DLD1 (cell line): ENCODE data around the gene SPEN.
"Not testable (repeated sequence)": the region's sequence is repeated elsewhere in the genome, so short reads cannot be mapped to it uniquely, and the experiment has no call there.

Experiments
- in situ Hi-C: cut with HindIII; loops from 2 replicates; pipeline ENCODE4 v1.10.0; 2017; ENCODE audit warnings: low sequenced_read_pairs

The SPEN gene

DNA sequence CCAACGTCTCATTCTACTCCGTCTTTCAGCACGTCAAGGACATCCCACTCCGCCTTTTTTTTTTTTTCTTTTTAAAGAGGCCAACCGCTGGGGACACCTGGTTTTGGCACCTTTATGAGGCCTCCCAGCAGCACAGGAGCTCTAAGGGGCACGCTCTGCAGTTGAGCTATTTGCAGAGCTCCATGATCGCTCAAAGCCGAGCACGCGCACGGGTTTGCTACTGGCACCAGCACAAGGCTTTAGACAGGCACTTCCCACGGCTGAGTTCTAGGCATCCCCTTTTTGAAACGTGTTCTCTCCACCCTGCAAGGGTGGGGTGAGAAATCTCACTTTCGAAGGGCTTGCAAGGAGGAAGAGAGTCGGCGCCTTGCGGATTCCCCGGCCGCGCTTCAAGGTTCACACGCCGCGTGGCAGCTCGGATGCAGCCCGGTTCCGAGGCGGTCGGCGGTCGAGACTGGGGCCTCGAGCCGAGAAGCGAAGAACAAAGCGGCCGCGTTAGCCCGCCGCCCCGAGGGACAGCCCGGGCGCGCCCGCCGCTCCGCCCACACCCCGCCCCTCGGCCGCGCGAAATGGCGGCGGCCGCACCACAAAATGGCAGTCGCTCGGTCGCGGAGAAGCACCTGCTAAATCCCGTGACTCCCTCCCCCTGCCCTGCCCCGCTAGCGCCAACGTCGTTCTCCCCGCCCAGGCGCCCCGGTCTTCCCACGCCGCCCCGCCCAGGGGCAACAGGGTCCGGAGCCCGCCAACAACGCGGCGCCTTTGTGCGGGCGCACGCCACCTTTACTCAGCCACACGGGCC is 12.9 kb upstream of the SPEN start:
- in situ Hi-C loops = no loop called here

DNA sequence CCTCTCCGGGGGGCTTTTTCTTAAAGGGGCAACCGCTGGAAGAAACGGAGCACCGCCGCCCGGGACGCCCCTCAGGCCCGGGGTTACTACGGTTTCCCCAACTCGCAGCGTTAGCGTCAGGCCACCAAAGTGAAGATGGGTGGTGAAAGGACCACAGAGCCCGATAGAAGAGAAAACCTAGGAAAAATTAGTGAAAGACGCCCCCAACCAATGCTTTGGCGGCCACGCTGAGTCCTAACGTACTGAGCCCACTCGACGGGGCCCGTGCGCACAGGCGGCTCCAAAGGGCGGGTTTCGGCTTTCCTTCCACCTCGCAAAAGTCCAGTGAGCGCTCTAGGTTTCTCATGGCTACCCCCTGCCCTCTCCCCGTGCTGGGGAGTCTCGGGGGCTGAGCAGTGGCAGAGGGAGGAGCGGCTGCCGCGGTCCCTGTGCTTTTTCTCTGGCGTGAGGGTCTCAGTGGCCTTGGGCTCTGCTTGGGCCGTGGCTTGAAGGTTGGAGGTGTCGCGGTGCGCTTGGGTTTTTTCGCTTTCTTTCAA is 12.2 kb upstream of the SPEN start:
- in situ Hi-C loops = no loop called here

DNA sequence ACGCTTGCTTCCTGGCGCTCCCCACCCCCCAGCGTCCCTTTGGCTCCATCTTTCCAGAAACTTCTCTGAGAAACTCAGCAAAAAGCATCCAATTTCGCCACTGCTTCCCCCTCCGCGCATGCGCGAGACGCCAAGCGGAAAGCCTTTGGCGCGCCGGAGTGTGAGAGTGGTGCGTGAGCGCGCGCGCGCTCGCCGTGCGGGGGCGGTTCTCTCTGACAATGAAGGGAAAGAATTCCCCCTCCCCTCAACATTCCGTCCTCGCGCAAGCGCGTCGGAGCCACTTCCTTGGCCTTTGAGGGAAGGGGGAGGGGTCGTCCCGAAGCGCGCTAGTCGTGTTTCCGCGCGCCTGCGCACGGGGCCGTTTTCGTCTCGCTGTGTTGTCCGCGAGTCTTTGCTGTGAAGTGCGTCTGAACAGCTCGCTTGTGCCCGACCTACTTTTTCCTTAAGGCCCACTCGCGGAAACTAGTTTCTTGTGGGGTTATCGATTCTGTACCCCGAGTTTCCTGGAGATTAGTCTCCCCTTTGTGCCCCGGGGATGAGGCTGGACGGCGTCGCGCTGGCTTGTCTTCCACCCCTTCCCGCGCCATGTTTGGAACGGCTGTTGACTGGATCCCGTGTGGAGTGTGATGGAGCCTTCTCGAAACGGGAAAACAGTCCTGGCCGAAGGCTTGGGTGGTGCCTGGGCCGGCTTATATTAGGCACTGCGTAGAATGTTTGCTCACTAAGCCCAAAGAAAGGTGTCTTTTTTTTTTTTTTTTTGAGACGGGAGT is 11.6 kb upstream of the SPEN start:
- in situ Hi-C loops = no loop called here

DNA sequence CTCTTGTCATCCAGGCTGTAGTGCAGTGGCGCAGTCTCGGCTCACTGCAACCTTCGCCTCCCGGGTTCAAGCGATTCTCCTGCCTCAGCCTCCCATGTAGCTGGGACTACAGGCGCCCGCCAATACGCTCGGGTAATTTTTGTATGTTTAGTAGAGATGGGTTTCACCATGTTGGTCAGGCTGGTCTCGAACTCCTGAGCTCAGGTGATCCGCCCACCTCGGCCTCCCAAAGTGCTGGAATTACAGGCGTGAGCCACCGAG is 11.1 kb upstream of the SPEN start:
- in situ Hi-C loops = not testable (repeated sequence)

DNA sequence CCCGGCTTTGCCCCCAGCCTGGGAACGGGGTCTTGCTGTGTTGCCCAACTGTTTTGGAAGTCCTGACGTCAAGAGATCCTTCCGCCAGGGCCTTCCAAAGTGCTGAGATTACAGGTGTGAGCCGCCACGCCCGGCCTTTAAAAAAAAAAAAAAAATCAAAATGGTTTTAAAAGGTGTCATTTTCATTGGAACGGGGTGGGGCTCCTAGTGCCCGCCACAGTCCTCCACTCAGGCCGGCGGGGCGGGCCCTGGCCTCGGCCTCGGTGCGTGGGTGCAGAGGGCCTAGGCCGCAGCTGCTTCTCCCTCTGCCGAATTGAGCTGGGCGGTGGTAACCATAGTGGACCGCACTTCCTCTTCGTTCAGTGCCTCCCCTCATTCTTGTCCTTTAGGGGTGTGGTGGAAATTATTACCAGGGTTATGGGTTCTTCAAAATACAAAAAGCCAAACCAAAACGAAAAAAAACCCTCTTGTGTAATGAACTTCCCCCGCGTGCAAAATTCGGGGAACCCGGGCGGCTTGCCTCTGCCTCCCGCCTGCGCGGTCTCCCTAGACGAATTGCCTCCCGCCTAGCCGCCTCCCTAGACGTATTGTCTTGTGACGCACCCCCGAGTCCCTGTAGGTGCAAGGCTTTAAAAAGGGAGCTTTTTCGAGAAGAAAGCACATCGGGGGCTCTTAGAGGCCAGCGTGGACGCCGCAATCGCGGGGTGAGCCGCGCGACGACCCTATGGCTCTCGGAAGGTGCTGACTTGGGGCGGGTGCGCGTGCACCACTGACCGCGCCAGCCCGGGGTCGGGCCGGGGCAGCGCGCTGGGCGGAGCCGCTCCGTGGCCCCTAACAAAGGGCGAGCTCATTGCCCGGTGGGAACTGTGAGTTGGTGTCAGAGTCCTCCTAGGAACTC is 10.5 kb upstream of the SPEN start:
- in situ Hi-C loops = no loop called here

DNA sequence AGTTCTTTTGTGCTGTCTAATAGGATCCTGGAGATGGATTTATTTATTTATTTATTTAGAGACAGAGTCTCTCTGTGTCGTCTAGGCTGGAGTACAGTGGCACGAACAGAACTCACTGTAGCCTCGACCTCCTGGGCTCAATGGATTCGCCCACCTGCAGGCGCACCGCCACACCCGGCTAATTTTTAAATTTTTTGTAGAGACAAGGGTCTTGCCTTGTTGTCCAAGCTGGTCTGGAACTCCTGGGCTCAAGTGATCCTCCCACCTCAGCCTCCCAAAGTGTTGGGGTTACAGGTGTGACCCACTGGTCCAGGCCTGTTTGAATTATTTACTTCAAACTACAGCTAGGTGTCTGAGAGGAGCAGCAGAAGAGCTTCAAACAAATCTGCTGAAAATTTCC is 9.6 kb upstream of the SPEN start:
- in situ Hi-C loops = no loop called here

DNA sequence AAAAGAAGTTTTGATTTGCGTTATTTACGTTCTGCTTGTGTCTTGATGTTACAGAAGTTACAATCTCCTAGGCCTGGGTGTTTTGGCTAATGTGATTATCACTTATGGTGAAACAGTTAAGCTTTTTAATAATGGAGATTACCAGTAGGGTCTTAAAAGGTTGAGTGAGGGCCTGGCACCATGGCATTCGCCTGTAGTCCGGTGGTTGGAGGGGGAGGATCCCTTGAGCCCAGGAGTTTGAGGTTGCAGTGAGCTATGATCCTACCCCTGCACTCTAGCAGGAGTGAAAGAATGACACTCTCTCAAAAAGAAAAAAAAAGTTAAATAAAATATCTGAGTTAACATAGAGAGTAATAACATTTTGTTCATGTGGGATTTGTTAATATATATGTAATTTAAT is 8.8 kb upstream of the SPEN start:
- in situ Hi-C loops = no loop called here

DNA sequence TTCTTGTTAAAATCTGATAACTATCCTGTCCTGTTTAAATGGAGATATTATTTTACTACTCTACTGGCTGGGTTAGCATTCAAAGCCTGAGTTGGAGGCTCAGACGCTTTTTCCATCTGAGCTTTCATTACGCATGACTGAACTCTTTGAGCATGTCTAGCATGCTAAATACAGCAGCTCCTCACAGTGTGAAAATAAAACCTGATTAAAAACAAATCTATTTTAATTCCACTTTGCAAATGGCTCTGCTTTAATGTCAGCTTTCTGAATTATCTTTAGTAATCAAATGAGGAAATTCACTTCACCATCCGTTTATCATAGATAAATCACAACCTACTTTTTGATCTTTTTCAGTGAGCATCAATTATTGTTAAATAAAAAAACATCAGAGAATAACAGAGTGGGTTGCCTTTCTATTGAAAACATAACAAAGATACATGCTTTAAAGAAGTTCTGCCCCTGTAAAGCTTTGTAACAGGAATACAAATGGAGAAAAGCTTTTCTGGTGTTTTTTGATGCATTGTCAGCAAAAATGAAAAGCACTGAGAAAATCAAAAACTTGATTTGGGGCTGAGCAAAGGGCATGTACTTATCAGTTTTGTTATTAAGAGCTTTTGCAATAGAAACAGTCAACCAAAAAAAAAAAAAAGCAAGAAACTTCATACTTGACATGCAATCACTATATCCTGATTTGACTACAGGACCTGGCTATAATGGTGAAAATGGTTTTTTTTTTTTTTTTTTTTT is 3.5 kb upstream of the SPEN start:
- in situ Hi-C loops = no loop called here

DNA sequence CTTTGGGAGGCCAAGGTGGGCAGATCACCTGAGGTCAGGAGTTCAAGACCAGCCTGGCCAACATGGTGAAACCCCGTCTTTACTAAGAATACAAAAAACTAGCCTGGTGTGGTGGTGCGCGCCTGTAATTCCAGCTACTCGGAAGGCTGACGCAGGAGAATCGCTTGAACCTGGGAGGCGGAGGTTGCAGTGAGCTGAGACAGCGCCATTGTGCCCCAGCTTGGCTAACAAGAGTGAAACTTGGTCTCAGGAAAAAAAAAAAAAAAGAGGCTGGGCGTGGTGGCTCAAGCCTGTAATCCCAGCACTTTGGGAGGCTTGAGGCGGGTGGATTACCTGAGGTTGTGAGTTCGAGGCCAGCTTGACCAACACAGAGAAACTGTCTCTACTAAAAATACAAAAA is 1.5 kb upstream of the SPEN start:
- in situ Hi-C loops = not testable (repeated sequence)

DNA sequence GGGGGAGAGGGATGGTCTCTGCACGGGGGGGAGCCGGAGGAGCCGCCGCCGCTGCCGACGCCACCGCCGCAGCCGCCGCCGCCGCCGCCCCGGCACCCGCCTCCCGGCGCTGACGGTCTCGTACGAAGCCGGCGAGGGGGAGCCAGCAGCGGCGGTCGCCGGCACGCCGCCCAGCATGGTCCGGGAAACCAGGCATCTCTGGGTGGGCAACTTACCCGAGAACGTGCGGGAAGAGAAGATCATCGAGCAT is 311 bp downstream of the SPEN start:
- in situ Hi-C loops = no loop called here

DNA sequence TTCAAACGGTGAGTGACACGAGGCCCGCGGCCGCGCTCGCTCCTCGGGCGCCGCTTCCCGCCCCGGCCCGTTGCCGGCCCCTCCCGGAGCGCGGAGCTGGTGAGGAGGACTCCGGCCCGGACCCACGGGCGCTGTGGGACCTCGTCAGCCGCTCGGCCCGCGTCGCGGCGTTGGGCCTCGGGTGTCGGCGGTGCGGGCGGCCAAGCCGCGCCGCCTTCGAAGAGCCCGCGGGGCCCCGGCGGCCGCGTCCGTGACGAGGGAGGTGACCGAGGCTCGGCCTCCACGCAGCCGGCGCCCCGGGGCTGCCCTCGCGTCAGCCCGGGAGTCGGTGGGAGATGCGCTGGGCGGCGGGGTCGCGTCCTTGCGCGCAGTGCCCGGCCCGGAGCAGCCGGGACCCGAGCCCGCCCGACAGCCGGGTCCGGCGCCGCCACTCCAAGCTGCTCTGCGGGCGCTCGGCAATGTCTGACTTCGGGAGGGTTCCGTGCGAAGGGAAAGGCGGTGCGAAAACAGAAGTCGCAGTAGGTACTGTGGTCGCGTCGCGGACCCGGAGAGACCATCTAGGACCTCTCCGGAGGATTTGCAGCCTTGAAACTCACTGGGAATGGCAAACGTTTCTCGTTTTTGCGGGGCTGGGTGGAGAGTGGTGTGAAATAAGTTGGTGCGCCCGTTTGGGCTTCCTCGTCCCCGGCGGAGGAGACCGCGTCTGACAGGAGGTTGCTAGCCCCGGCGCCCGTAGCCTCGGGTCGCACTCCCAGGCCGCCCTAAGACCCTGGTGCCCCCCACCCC is 829 bp downstream of the SPEN start:
- in situ Hi-C loops = no loop called here

DNA sequence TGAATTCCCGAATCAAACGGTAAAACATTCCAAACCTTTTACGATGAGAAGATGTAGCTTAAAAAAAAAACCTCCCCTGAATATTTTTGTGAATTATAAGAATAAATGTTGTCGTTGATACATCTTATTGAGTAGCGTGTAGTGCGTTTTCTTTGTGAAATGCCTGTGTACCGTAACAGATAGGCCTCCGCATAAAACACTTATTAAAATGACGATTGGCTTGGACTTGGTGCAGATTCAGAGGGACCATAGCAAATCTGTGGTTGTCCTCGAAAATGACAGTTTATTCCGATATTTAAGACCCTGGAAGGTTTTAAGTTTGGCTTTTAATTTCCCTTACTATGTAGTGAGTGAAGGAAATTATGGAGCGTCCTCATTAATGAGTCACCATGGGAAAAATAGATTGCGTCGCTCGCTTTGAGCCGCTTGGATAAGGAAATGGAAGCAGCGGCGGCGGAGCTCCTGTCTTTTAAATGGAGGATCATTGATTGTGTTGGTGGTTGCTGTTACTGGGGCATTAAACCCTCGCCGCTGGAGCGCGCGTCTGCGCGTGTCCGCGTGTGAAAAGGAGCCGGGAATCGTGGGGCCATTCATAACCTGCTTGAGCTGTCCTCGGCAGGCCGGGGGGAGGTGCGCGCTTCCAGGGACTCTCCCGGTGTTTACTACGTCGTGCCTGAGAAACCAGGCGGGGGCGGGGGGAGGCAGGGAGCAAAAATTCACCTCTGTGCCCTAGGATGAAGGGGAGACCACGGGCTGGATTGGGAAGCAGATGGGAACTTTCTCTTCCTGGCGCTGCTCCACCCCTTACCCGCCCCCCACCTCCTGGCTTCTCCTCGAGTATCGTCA is 1.6 kb downstream of the SPEN start:
- in situ Hi-C loops = no loop called here

DNA sequence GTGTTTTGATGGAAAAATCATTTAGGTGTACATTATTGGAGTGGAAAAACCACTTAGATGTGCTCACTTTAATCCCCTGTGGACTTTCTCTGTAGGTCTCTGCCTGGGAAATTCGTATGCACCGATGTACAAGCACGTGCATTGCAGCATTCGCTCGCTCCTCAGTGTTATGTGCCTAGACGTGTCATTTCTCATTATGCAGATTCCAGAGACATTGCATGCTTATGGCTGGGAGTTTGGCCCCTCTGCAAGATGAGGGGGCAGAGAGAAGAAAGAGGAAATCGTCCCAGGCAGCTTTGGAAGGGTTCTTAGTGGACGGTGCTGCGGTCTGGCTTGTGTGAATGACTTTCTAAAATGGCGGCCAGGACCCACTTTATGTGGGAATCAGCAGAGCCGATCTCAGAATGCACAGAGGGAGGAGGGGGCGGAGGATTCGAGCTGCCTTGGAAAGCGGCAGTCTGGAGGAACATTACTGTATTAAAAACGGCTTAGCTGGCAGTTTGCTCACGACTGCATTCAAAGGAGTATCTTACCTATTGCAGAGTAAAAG is 2.3 kb downstream of the SPEN start:
- in situ Hi-C loops = no loop called here

DNA sequence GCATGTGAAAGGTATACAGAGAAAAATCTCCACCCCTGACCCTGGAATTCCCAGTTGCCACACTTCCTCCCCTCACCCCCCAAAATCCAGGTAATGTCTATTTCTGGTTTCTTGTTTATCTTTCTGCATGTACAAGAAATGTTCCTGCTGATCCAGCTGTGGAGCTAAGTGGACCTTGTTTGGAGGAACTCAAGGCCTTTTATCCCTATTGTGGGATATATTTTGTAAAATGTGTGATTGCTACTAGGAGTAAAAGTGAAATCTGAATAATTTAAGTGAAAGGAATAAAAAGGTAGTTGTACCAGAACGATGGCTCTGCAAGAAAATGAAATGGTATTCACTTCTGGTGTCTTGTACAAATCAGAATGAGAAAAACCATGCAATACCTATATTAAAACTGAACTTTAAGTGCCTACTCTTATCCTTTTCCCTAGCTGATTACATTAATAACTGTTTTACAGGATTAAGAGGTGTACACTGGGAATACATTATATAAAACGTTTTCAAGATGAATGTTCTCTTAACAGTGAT is 3.0 kb downstream of the SPEN start:
- in situ Hi-C loops = no loop called here

DNA sequence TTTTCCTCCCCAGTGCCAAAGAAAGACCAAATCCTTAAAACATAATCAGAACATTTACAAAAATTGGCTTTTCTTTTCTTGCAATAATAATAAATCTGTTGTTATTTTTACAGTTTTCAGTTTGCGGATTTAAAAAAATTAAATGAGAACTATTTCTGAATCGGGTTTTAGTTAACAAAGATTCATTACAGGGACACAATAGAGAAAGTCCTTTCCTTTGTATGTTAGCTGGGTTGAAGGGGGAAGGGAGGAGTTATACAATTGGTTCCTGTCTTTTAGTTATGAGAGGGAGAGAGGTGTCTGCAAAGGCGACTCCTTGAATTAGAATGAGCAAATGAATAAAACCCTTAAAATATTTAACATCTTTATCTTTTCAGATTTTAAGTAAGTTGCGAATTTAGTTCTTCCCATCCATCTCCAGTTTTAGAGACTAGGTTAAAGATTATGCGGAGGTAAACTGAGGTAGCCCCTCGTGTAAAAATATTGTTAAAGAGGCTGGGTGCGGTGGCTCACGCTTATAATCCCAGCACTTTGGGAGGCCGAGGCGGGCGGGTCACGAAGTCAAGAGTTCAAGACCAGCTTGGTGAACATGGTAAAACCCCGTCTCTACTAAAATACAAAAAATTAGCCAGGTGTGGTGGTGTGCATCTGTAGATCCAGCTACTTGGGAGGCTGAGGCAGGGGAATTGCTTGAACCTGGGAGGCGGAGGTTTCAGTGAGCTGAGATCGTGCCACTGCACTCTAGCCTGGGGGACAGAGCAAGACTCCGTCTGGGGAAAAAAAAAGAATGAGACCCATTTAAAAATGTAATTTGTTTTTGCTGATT is 3.9 kb downstream of the SPEN start:
- in situ Hi-C loops = no loop called here

DNA sequence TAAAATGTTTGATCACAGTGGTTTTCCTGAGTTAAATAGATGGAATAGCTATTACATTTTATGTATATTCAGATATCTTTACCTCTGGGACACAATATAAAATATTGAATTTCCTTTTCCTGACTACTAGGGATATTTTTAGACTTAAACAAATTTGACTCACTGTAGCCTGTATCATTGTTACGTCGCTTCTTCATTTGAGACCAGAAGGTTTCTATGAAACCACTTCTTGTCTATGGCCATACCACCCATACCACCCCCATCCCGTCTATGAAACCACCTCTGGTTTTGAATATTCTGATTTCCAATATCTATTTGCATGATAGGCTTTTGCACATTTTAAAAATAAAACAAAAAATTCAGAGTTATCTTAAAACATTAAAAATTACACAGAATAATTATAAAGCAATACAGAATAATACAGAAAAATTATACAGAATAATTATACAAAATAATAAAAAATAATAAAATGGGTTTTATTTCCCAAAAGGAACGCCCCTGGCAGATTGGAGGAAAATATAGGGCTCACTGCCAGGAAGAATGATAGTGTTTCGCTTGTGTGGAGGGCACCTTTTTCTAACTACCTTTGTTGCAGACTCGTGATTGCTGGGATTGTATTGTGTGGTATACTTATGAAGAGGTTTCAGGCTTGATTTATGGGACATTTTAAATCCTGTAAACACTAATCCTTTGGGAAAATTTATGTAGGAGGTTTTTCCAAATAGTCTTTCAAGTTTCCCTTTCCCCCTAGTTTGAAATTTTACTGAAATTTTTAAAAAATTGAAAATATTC is 4.7 kb downstream of the SPEN start:
- in situ Hi-C loops = no loop called here

DNA sequence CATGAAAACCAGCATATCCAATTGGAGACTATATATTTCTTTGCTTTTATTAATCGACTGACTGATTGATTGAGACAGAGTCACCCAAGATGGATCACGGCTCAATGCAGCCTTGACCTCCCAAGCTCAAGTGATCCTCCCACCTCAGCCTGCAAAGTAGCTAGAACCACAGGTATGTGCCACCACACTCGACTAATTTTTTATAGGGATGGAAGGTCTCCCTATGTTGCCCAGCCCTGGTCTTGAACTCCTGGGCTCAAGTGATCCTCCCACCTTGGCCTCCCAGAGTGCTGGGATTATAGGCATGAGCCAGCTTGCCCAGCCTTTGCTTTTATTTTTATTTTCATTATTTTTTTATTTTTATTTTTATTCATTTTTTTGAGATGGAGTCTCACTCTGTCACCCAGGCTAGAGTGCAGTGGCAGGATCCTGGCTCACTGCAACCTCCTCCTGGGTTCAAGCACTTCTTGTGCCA is 5.4 kb downstream of the SPEN start:
- in situ Hi-C loops = no loop called here
